Rectal smooth muscle tissue (tissue), 1 donor: ENCODE data around the gene JAKMIP3.

ENCODE experiments used
- H3K27ac ChIP-seq: one replicate; pipeline ENCODE4 v1.7.0; 2013; ENCODE audit warnings: low read depth, low read length, inconsistent platforms
- H3K27me3 ChIP-seq: one replicate; pipeline ENCODE4 v1.7.0; 2013; ENCODE audit warnings: low read length; ENCODE audit not compliant: control insufficient read depth, insufficient read depth
- H3K36me3 ChIP-seq: one replicate; pipeline ENCODE4 v1.7.0; 2013; ENCODE audit warnings: low read length; ENCODE audit not compliant: control insufficient read depth, insufficient read depth
- H3K4me1 ChIP-seq: one replicate; pipeline ENCODE4 v1.7.0; 2013; ENCODE audit warnings: low read length; ENCODE audit not compliant: control insufficient read depth, insufficient read depth
- H3K4me3 ChIP-seq: one replicate; pipeline ENCODE4 v1.7.0; 2013; ENCODE audit warnings: low read length
- H3K9ac ChIP-seq: one replicate; pipeline ENCODE4 v1.7.0; 2013; ENCODE audit warnings: low read length

The JAKMIP3 gene

DNA sequence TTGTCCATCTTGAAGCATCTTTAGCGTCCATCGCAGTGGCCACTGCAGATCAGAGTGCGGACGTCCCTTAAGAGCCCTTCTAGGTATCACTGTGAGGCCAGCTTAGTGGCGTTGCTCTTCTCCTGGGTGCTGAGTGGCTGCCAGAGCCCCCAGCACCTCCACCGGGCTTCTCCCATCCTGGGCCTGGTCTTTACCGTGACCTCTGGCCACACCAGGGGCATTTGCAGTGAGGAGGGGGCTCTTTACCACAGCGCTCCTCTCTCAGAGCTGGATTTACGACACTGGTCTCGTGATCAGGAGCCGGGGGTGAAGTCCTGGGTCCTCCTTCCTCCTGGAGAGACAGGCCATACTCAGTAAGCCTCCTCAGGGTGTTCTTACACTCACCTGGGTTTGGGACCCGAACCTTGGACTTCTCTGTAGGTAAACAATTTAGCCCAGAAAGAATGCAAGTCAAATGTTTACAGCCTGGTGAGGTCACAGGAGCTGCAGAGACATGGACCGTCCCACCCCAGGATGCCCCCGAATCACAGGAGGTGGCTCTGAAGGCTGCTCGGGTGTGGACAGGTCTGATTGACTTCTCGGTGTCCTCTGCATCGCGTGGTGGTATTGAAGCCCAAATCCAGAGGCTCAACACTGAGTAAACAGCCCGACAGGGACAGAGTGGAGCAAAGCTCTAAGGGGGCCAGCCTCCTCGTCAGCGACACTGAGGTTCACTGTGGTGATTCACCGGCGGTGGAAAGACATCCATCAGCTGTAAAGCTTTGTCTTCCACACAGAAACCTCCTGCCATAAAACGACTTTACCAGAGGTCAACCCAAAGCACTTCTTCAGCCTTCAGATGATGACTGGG, 33.0 kb downstream of the JAKMIP3 start:
- H3K4me1 ChIP-seq: no peaks in the 10 kb centered on the region
- no peaks in the 10 kb centered on the region for H3K36me3 ChIP-seq
- no peak overlapping the region for H3K4me3 ChIP-seq
- no peaks in the 10 kb centered on the region for H3K27me3 ChIP-seq
- H3K27ac ChIP-seq: no peak overlapping the region
- H3K9ac ChIP-seq: no peak overlapping the region

DNA sequence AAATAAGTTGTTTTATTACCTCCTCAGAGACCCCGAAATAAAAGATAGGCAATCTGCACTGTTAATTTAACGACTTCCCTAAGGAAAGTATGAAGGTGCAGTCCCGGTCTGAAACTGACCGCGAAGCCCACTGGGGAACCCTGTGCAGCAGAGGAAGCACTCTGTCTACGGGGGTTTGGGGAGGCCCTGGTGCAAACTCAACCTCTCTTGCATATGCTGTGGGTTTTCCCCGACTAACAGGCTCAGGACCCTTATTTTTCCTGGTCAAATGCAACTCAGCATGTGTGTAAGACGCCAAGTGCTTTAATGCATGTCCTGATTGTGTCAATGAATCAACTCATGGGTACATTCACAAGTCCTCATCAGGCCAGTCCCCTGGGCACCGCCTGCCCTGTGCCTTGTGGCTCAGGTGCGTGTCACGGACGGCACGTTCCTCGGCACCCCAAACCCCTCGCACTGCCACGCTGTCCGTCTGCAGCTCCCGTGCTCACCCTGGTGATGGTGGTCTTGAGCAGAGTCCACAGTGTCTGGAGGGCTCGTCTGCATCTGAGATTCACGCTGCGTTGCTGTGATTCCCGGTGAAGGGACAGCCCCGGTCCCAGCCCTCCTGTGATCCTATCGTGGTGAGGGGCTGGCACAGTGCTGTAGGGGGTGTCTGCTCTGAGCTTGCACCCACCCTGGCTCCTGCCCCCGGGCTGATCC, 33.8 kb downstream of the JAKMIP3 start:
- Histone ChIP-seq H3K4me1 (no peaks in the 10 kb centered on the region), H3K27me3 (no peaks in the 10 kb centered on the region), H3K4me3 (no peak overlapping the region), H3K27ac (no peak overlapping the region), H3K36me3 (no peaks in the 10 kb centered on the region), H3K9ac (no peak overlapping the region)

DNA sequence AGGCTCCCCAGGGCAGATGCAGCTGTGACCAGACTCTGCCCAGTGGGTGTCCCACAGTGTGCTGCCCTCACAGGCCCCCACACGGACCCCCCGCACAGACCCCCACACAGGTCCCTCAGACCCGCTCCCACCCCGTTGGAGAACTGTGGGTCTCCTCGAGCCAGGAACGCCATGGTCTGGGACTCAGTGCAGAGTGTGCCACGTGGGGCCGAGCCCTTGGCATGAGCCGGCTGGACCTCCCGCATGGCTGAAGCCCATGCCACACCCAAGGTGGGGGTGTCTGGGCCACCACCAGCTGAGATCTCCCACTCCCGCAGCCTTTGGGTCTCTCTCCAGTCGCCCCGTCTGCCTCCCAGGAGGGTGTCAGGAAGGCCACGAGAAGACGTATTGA, 34.3 kb downstream of the JAKMIP3 start:
- no peaks in the 10 kb centered on the region for H3K27me3 ChIP-seq
- H3K4me1 ChIP-seq: no peaks in the 10 kb centered on the region
- H3K9ac ChIP-seq: no peak overlapping the region
- H3K36me3 ChIP-seq: no peaks in the 10 kb centered on the region
- H3K4me3 ChIP-seq: no peak overlapping the region
- H3K27ac ChIP-seq: no peak overlapping the region

DNA sequence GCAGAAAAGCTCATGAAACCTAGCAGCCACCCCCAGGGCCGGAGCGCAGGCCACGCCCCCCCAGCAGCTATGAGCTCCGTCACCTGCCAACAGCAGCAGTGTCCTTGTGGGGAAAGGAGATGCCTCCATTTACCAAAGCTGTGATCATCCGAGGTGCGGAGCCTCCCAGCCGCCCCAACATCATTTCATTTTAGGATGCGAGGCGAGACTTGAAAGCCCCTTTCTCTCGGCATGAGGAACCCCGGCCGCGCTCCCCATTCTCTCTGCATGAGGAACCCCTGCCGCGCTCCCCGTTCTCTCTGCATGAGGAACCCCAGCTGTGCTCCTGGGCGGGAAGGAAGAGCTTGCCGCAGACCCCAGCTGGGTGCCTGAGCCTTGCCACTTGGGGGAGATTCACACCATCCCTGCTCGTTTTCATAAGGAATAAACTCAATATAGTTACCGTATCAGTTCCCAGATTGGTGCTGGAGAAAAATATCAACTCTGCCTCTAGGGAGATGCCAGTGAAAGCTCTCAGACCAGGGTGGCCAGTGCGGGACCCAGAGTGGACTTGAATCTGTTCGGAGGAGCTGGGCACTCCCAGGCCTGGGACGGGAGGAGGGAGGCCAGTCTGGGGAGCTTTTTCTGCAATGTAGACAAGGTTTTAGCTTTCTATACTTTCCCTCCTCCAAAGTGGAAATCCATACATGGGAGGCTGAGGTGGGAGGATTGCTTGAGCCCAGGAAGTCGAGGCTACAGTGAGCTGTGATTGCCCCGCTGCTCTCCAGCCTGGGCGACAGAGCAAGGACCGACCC, 35.0 kb downstream of the JAKMIP3 start:
- Histone ChIP-seq H3K4me3 (no peak overlapping the region), H3K4me1 (no peaks in the 10 kb centered on the region), H3K27ac (no peak overlapping the region), H3K36me3 (no peaks in the 10 kb centered on the region), H3K9ac (no peak overlapping the region), H3K27me3 (no peaks in the 10 kb centered on the region)

DNA sequence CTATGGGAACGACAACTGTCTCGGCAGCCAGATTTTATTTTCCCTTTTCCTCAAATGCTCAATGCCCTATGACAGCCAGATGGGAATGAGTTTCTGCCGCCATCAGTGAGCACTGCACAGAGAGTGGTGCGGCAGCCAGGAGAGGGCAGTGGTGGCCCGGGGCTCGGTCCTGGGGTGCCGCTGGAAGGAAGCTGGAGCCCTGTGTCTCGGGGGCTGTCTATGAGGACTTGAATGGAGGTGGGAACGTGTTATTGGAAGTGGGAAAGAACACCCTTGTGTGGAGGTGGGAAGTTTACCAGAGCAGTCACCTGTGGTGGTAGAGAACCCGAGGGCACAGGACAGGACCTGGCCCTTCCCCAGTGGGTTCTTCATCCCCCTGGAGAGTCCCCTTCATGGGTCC, 35.8 kb downstream of the JAKMIP3 start:
- Histone ChIP-seq H3K27ac (no peak overlapping the region), H3K9ac (no peak overlapping the region), H3K27me3 (no peaks in the 10 kb centered on the region), H3K4me3 (no peak overlapping the region), H3K4me1 (no peaks in the 10 kb centered on the region), H3K36me3 (no peaks in the 10 kb centered on the region)

DNA sequence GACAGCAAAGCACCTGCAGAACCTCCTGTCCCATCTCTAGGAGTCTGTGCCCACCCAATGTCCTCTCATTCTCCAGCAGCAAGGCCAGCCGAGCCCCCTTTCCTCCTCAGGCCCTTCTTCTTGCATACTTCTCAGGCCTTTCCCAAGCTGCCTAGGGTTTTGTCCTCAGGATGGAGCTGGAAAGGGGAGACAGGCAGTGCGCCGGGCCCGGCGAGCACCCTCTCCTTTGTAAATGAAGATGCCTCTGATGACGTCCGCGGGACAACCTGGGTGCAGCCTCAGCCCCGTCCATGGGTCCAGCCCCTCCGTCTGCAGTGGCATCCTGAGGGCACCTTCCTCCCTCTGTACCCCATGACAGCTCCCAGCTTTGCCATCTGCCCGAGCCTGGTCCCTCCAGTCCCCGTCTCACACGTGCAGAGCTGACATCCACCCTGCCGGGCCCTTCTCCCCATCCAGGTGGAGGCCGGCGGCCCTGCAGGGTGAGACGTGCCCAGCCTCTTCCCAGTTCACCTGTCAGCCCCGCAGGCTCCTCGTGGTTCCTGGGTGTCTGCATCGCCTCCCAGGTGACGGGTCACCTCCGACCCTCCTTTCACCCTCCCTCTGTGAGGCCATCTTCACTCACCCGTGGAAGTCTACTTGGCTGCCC, 36.4 kb downstream of the JAKMIP3 start:
- H3K9ac ChIP-seq: no peak overlapping the region
- H3K27me3 ChIP-seq: no peaks in the 10 kb centered on the region
- H3K36me3 ChIP-seq: no peaks in the 10 kb centered on the region
- H3K27ac ChIP-seq: no peak overlapping the region
- no peaks in the 10 kb centered on the region for H3K4me1 ChIP-seq
- H3K4me3 ChIP-seq: no peak overlapping the region

DNA sequence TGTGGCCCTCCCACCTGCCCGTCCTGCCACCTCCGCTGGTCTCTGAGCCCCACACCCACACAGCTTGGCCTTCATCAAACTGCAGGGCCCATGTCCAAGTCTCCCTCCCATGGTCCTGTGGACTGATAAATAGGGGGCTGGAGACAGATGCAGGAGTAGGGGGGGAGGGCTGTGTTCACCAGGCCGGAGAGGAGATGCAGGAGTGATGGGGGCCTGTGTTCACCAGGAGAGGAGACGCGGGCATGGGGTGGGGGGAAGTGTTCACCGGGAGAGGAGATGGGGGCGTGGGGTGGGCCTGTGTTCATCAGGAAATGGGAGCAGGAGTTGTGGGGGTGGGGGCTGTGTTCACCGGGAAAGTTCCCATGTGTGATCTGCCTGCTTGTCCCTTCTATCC, 37.0 kb downstream of the JAKMIP3 start:
- Histone ChIP-seq H3K9ac (no peak overlapping the region), H3K4me1 (no peaks in the 10 kb centered on the region), H3K36me3 (no peaks in the 10 kb centered on the region), H3K4me3 (no peak overlapping the region), H3K27ac (no peak overlapping the region), H3K27me3 (no peaks in the 10 kb centered on the region)

DNA sequence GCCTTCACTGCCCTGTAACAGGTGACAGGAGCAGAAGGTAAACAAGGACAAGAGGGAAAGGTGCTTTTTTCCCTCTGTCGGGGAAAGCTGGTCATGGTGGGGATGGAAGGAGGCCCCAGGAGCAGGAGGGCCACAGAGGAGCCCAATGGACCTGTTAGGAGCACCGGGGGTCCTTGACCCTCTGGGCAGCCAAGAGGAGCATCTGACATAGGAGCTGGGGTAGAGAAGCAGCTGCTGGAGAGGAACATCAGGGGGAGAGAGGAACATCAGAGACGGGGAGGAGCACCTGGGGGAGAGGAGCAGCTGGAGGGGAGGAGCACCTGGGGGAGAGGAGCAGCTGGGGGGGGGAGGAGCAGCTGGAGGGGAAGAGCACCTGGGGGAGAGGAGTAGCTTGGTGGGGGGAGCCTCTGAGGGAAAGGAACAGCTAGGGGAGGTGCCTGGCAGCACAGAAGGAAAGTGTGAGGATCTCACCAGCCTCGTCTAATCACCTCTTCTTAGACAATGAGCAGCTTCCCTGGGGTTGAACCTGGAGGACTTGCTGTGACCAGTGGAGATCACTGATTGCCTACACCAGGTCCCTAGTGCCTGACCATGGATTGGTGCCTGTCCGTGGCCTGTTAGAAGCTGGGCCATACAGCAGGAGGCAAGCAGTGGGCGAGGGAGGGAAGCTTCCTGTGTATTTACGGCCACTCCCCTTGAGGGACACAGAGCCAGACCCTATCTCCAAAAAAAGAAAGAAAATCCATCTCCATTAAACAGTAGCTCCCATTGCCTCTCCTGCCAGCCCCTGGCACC, 37.6 kb downstream of the JAKMIP3 start:
- Histone ChIP-seq H3K27me3 (no peaks in the 10 kb centered on the region), H3K9ac (no peak overlapping the region), H3K27ac (no peak overlapping the region), H3K4me1 (no peaks in the 10 kb centered on the region), H3K4me3 (no peak overlapping the region), H3K36me3 (no peaks in the 10 kb centered on the region)

DNA sequence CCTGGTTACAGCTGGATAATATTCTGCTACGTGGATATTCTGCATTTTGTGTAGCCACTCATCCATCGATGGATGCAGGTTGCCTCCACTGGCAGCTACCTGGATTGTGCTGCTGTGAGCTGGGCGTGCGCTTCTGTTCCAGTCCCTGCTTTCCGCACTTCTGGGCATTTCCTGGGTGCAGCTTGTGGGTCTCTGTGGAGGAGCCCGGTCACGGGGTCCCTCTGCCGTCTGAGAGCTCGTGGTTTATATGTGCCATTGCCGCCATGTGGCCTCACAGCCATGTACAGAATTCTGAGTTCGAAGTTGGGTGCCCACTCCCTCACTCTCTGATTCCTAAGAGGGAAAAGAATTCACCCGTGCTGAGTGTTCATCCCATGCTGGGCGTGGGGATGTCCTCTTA, 38.3 kb downstream of the JAKMIP3 start:
- H3K36me3 ChIP-seq: no peaks in the 10 kb centered on the region
- no peaks in the 10 kb centered on the region for H3K4me1 ChIP-seq
- H3K4me3 ChIP-seq: no peak overlapping the region
- H3K27ac ChIP-seq: no peak overlapping the region
- H3K27me3 ChIP-seq: no peaks in the 10 kb centered on the region
- H3K9ac ChIP-seq: no peak overlapping the region

DNA sequence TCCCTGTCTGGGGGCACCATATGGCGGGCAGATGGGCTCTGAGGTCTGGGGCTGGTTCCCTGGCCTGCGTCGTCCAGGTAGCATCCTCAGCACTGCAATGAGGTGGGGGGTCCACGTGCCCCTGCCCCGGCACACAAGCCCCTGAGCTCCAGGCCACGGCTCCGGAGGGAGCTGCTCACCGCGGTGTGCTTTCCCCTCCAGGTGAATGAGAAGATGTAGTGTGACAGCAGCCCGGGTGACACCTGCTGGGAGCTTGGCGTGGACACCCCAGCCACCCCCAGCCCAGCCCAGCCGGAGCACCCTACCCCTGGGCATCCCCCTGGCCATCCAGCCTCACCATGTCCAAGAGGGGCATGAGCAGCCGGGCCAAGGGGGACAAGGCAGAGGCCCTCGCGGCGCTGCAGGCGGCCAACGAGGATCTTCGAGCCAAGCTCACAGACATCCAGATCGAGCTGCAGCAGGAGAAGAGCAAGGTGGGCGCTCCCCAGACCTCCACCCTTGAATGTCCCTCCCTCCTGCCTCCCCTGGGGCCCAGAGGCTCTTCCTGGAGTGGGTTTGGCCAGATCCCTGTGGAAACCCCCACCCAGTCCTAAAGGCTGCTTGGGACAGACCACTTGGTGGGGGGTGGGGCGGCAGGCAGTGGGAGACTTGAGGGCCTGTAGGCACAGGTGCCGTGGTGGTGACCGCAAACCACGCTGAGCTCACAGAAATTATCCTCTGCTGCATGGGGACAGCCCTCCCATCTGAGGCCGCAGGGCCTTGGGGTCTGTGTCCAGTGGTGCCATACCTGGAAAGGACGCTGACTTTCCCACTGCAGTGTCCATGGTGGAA, 38.9 kb downstream of the JAKMIP3 start:
- Histone ChIP-seq H3K4me1 (no peaks in the 10 kb centered on the region), H3K36me3 (no peaks in the 10 kb centered on the region), H3K27ac (no peak overlapping the region), H3K4me3 (no peak overlapping the region), H3K9ac (no peak overlapping the region), H3K27me3 (no peaks in the 10 kb centered on the region)

DNA sequence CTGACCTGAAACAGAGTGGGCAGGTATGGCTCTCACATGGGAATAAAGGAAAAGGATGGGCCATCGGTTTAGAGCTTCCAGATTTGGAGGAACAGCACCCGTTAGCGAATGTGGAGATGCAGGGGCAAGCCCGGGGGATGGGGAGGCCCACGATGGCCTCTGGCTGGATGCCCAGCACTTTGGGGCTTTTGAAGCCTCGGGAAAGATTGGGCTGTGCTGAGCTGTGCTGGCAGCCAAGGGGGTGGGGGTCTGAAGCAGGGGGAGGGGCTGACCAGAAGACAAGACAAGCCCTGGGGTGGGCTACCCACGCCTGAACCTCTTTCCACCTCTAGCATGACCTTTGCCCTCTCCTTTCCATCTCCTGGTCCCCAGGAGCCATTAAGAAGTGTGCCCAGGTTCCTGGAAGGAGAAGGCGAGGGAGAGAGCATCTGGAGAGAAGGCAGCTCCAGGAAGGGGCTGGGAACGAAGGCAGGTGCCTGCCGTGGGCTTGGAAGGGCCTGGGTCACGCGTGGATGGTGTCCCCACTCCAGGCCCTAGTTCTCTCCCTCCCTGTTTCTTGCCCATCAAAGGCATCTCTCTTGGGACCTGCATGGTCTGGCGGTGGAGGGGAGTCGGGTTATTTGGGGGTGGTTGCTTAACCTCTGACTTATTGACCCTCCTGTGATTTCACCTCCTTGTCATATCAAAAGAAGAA, 39.7 kb downstream of the JAKMIP3 start:
- Histone ChIP-seq H3K4me1 (no peaks in the 10 kb centered on the region), H3K36me3 (no peaks in the 10 kb centered on the region), H3K4me3 (no peak overlapping the region), H3K27me3 (no peaks in the 10 kb centered on the region), H3K9ac (no peak overlapping the region), H3K27ac (no peak overlapping the region)
